ENCODE results near the gene ZIC3.

ZIC3 gene

GRCh38 chrX:137575596-137576255, 9.8 kb downstream of the ZIC3 start:
- Histone ChIP-seq H3K4me1 (ENCODE audit: control insufficient read depth, insufficient read depth, low read length) (no peaks in the 10 kb centered on the region), H3K9me3 (ENCODE audit: control insufficient read depth in 2 of 2, low read length in 2 of 2) (no peaks in the 10 kb centered on the region), H3K36me3 (ENCODE audit: control insufficient read depth in 2 of 2, insufficient read depth in 2 of 2, low read length in 2 of 2) (no peaks in the 10 kb centered on the region), H3K27ac (ENCODE audit: low read length) (no peak overlapping the region), H3K4me3 (ENCODE audit: low read length in 2 of 2) (no peak overlapping the region), H3K27me3 (ENCODE audit: control insufficient read depth in 1 of 2, insufficient read depth in 2 of 2, low read length in 2 of 2) (peaks cover 23 to 47% of the 10 kb centered on the region in 2 donors), H3K9ac (ENCODE audit: low read length in 2 of 2) (no peak overlapping the region)

- H3K4me3 ChIP-seq (ENCODE audit: low read length in 2 of 2): no peak overlapping the region
- H3K4me1 ChIP-seq (ENCODE audit: control insufficient read depth, insufficient read depth, low read length): no peaks in the 10 kb centered on the region
- no peaks in the 10 kb centered on the region for H3K9me3 ChIP-seq (ENCODE audit: control insufficient read depth in 2 of 2, low read length in 2 of 2)
- no peak overlapping the region for H3K27ac ChIP-seq (ENCODE audit: low read length)
- no peak overlapping the region for H3K9ac ChIP-seq (ENCODE audit: low read length in 2 of 2)
- no peaks in the 10 kb centered on the region for H3K36me3 ChIP-seq (ENCODE audit: control insufficient read depth in 2 of 2, insufficient read depth in 2 of 2, low read length in 2 of 2)
- no peaks in the 10 kb centered on the region for H3K27me3 ChIP-seq (ENCODE audit: control insufficient read depth in 1 of 2, insufficient read depth in 2 of 2, low read length in 2 of 2)
Observed at GRCh38 chrX:137587151-137587550, 21.2 kb downstream of the ZIC3 start.

GRCh38 chrX:137600769-137601168, 34.8 kb downstream of the ZIC3 start:
- Histone ChIP-seq H3K9ac (ENCODE audit: low read length in 2 of 2) (no peak overlapping the region), H3K4me3 (ENCODE audit: low read length in 2 of 2) (no peak overlapping the region), H3K27me3 (ENCODE audit: control insufficient read depth in 1 of 2, insufficient read depth in 2 of 2, low read length in 2 of 2) (peaks cover 0 to 10% of the 10 kb centered on the region in 2 donors), H3K27ac (ENCODE audit: low read length) (no peak overlapping the region), H3K4me1 (ENCODE audit: control insufficient read depth, insufficient read depth, low read length) (no peaks in the 10 kb centered on the region), H3K36me3 (ENCODE audit: control insufficient read depth in 2 of 2, insufficient read depth in 2 of 2, low read length in 2 of 2) (no peaks in the 10 kb centered on the region), H3K9me3 (ENCODE audit: control insufficient read depth in 2 of 2, low read length in 2 of 2) (no peaks in the 10 kb centered on the region)
